HG02884 (cell line): ENCODE data around the gene CNGB1.
"Not testable (repeated sequence)": the region's sequence is repeated elsewhere in the genome, so short reads cannot be mapped to it uniquely, and the experiment has no call there.

Experiments
- ATAC-seq: cut with Tn5 transposase; IDR thresholded peaks from one replicate; pipeline ENCODE4 v1.9.1; 2021; ENCODE audit warnings: mild to moderate bottlenecking, moderate library complexity; ENCODE audit not compliant: unreplicated experiment

CNGB1 gene

GRCh38 chr16:57938484-57938883 lies 32.4 kb downstream of the CNGB1 start:
- no peak for ATAC-seq

DNA sequence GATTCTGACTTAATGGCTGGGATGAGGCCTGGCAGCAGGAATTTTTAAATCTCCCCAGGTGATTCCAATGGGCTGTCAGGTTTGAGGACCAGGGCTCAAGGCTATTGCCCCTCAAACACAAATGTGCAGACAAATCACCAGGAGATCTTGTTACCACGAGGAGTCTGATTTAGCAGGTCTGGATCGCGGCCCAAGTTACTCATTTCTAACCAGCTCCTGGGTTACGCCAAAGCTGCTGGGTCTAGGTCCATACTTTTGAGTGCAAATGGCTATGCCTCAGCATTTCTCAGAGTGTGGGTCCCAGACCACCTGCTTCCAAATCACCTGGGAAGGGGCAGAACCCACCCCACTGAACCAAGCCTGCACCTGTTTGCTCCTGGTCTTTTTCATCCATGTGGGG lies 33.1 kb downstream of the CNGB1 start:
- ATAC-seq = no peak

- ATAC-seq = no peak
These were observed 35.0 kb downstream of the CNGB1 start for GRCh38 chr16:57935904-57936303.

DNA sequence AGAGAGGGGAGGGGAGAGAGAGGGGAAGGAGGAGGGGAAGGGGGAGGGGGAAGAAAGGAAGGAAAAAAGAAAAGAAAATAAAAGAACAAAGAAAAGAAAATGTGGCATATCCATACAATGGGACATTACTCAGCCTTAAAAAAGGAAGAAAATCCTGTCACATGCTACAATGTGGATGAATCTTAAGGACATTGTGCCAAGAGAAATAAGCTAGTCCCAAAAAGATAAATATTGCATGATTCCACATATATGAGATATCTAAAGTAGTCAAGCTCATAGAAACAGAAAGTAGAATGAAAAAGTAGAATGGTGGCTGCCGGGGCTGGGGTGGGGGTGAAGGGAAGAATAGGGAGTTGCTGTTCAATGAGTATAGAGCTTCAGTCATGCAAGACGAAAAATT lies 40.4 kb downstream of the CNGB1 start:
- no peak for ATAC-seq

DNA sequence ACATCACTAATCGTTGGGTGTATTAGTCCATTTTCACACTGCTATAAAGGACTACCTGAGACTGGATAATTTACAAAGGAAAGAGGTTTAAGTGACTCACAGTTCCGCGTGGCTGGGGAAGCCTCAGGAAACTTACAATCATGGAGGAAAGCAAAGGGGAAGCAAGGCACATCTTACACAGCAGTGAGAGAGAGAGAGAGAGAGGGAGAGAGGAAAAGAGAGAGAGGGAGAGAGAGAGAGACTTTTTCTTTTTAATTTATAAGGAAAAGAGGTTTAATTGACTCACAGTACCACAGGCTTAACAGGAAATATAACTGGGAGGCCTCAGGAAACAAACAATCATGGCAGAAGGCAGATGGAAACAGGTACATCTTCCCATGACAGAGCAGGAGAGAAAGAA lies 41.7 kb downstream of the CNGB1 start:
- no peak for ATAC-seq

GRCh38 chr16:57926041-57926440 lies 44.9 kb downstream of the CNGB1 start:
- ATAC-seq = no peak

- ATAC-seq = no peak
These were observed 45.6 kb downstream of the CNGB1 start for GRCh38 chr16:57925310-57925709.

DNA sequence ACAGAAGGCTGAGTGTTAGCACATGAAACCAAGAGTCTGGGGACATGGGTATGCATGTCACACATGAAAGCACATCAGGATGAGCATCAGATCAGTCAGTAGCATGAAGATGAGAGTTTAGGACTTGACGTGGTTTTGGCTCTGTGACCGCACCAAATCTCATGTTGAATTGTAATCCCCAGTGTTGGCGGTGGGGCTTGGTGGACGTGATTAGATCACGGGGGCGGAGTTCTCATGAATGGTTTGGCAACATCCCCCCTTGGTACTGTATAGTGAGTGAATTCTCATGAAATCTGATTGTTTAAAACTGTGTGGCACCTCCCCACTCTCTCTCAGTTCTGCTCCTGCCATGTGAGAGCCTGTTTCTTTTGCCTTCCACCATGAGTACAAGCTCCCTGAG lies 46.4 kb downstream of the CNGB1 start:
- no peak for ATAC-seq

GRCh38 chr16:57923841-57924240 lies 47.1 kb downstream of the CNGB1 start:
- no peak for ATAC-seq

- ATAC-seq = no peak
These were observed 47.5 kb downstream of the CNGB1 start for GRCh38 chr16:57923418-57923817.

- ATAC-seq = no peak
These were observed 50.1 kb downstream of the CNGB1 start for GRCh38 chr16:57920880-57921229.

GRCh38 chr16:57920215-57920879 lies 50.6 kb downstream of the CNGB1 start:
- ATAC-seq = no peak

DNA sequence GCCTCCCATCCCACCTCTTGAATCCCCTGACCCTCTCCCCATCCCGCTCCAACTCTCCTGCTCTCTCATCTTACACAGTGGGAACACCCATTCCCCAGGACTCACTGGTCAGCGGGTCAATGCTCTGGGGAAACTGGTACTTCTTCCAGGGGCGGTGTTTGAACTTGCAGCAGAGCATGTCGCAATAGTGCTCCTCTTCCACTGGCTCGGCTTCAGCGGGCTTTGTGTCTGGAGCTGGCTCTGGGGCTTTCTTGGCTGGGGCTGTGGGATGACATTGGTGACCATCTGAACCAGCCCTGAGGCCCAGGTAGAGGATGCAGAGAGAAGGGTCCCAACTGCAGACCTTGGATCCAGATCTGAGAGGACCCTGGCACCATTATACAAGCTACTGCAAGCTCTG lies 51.9 kb downstream of the CNGB1 start:
- no peak for ATAC-seq

GRCh38 chr16:57918444-57918843 lies 52.5 kb downstream of the CNGB1 start:
- no peak for ATAC-seq

DNA sequence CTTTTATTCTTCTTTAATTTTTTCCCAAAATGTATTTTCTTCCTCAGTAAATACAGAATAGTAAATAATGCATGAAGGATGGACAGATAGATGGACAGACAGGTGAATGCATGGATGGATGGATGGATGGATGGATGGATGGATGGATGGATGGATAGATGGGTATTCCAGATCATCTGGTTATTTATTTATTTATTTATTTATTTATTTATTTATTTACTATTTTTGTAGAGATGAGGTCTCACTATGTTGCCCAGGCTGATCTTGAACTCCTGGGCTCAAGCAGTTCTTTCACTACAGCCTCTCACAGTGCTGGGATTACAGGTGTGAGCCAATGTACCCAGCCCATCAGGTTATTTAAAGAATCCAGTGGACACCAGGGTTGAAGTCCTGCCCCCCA lies 53.0 kb downstream of the CNGB1 start:
- not testable (repeated sequence) for ATAC-seq

GRCh38 chr16:57917489-57917888 lies 53.4 kb downstream of the CNGB1 start:
- not testable (repeated sequence) for ATAC-seq

- ATAC-seq = no peak
These were observed 54.0 kb downstream of the CNGB1 start for GRCh38 chr16:57916735-57917438.

- ATAC-seq = no peak
These were observed 55.0 kb downstream of the CNGB1 start for GRCh38 chr16:57915811-57916488.

DNA sequence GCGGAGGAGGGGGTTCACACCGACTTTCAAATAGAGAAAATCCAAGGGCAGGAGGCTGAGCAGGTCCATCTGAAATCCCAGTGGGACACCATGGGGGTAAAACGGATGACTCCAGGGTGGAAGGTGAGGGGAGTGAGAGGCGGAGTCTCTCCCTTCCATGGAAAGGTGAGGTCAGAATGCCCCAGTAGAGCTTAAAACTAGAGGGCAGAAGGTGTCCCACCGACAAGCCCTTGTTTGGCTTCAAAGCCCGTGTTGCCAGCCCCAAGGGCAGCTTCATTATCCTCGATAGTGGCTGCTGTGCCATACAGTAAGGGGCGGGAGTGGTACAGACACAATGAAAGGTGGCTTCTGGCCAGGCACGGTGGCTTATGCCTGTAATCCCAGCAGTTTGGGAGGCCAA lies 55.7 kb downstream of the CNGB1 start:
- ATAC-seq = no peak

DNA sequence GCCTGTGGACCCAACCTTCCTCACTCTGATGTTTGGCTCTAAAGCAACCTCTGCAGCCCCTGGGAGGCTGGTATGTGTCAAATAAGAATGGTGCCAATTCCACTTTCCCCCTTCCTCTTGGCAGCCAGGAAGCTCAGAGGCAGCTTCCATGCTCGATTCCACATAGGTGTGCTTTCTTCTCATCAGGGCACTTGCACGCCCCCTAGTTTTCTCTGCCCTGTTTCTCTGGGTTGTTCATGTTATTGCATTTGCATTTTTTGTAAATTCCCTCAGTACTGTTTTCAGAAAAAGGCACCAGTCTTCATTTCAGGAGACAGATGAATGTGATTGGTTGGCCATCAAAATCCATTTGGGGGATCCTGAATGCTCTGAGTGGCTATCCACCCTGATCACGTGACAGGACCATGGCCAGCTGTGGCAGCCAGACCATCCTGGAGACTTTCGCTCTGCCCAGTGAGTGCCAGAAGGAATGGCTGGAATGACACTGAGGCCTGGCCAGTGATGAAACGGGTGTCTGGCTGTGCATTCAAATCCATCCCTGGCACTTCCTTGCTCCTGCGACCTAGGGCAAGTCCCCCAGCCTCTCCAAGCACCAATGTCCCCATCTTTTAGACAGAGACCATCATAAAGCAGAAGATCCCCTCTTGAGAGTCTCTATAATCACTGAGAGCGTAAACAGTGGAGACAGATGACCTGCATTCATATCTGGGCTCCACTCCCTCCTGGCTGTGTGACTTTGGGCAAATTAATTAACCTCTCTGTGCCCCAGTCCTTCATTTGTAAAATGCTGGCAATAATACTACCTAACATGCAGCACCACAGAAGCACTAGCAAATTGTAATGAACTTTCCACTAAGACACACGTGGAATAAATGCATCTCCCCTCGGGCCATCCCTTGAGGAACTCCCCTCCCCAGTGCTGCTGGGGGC lies 56.4 kb downstream of the CNGB1 start:
- ATAC-seq = no peak
